WTC11 (cell line): ENCODE data around the gene RNF183. TPM values are rescaled to one million over a fixed set of nuclear protein-coding genes. Genes with fewer than 3 reads are reported as not detected.

ENCODE experiments used
- ATAC-seq: fragments of 200-7000 bp; cut with Tn5 transposase; 2 replicates; pipeline ENCODE4 v1.10.0; 2021; ENCODE audit warnings: mild to moderate bottlenecking, moderate library complexity
- CTCF ChIA-PET: fragments of 300-600 bp; sonication (Branson Sonifier 250); formaldehyde crosslinking; loops from one replicate; lab custom pipeline; 2021; ENCODE audit warnings: antibody characterized with exemption; lab: Charles Lee
- POLR2A ChIA-PET: fragments of 350-600 bp; sonication (Branson Sonifier 250); formaldehyde crosslinking; loops from one replicate; lab custom pipeline; 2021; ENCODE audit warnings: antibody characterized with exemption; lab: Charles Lee
- DNase-seq: peaks from one replicate; pipeline ENCODE4 v3.0.0; 2021; ENCODE audit warnings: low spot score
- H3K27ac Mint-ChIP-seq: 2 replicates; pipeline ENCODE4 v1.8.0; 2021; ENCODE audit warnings: mixed read lengths
- H3K27me3 Mint-ChIP-seq: 2 replicates; pipeline ENCODE4 v1.8.0; 2021; ENCODE audit warnings: low read depth, mild to moderate bottlenecking, moderate library complexity, mixed read lengths
- H3K36me3 Mint-ChIP-seq: 2 replicates; pipeline ENCODE4 v1.8.0; 2021; ENCODE audit warnings: mixed read lengths
- H3K4me1 Mint-ChIP-seq: 2 replicates; pipeline ENCODE4 v1.8.0; 2022; ENCODE audit warnings: mixed read lengths
- H3K4me3 Mint-ChIP-seq: 2 replicates; pipeline ENCODE4 v1.8.0; 2021; ENCODE audit warnings: mild to moderate bottlenecking, moderate library complexity, mixed read lengths
- H3K9me3 Mint-ChIP-seq: 2 replicates; pipeline ENCODE4 v1.8.0; 2021; ENCODE audit warnings: mixed read lengths
- CREM ChIP-seq: sonication (generic); formaldehyde crosslinking; IDR thresholded peaks from 2 replicates; pipeline ENCODE4 v1.8.1; 2022; ENCODE audit warnings: mild to moderate bottlenecking, missing genetic modification reagents, moderate library complexity
- TEAD1 ChIP-seq: sonication (generic); formaldehyde crosslinking; IDR thresholded peaks from 2 replicates; pipeline ENCODE4 v1.8.0; 2022; ENCODE audit warnings: mild to moderate bottlenecking, missing genetic modification reagents
- ZNF121 ChIP-seq: sonication (generic); formaldehyde crosslinking; IDR thresholded peaks from 2 replicates; pipeline ENCODE4 v1.8.0; 2023; ENCODE audit warnings: missing genetic modification reagents
- total RNA-seq: library from RNA; stranded (reverse); gene quantifications from 3 replicates; pipeline ENCODE4 v1.2.3, GENCODE V29; 2021
- TF ChIP-seq, protein P1 (sequence below): sonication (generic); formaldehyde crosslinking; IDR thresholded peaks from 2 replicates; pipeline ENCODE4 v1.8.0; 2023; ENCODE audit warnings: mild to moderate bottlenecking, missing genetic modification reagents
- TF ChIP-seq, protein P2 (sequence below): sonication (generic); formaldehyde crosslinking; IDR thresholded peaks from 2 replicates; pipeline ENCODE4 v1.8.1; 2022; ENCODE audit warnings: low read depth, mild to moderate bottlenecking, moderate library complexity, missing genetic modification reagents, borderline replicate concordance
- TF ChIP-seq, protein P3 (sequence below): sonication (generic); formaldehyde crosslinking; IDR thresholded peaks from 2 replicates; pipeline ENCODE4 v1.8.1; 2023; ENCODE audit warnings: mild to moderate bottlenecking, missing genetic modification reagents, moderate library complexity
- TF ChIP-seq, protein P4 (sequence below): fragments of 250-450 bp; sonication (Bioruptor Pico); IDR thresholded peaks from 2 replicates; pipeline ENCODE4 v1.9.0; 2021; ENCODE audit warnings: mild to moderate bottlenecking
- TF ChIP-seq, protein P5 (sequence below): fragments of 250-450 bp; sonication (Bioruptor Pico); IDR thresholded peaks from 2 replicates; pipeline ENCODE4 v1.9.0; 2021; ENCODE audit warnings: mild to moderate bottlenecking, borderline replicate concordance
- TF ChIP-seq, protein P6 (sequence below): sonication (generic); formaldehyde crosslinking; IDR thresholded peaks from 2 replicates; pipeline ENCODE4 v1.8.0; 2022; ENCODE audit warnings: missing genetic modification reagents

Gene RNF183
- total RNA-seq, 1 experiment from 2014 or later, result 0.17 TPM

DNA sequence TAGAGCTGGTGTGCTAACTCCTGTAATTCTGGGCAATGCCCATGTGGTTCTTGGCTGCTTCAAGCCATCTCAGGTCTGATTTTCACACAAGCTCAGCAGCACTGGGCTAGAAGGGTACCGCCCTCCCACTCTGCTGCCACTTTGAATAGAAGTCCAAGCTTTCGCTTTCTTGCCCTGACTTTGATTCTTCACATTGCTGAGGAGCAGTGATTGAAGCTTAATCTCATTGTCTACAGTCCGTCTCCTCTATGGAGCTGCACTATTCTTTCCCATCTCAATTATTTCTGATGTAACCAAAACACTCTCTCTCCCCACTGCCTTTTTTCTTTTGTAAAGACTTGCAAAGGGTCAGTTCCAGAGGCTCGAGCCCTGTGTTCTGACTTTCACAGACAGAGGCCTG, 12.9 kb upstream of the RNF183 start (continued):
- TF ChIP-seq, protein P1, sequence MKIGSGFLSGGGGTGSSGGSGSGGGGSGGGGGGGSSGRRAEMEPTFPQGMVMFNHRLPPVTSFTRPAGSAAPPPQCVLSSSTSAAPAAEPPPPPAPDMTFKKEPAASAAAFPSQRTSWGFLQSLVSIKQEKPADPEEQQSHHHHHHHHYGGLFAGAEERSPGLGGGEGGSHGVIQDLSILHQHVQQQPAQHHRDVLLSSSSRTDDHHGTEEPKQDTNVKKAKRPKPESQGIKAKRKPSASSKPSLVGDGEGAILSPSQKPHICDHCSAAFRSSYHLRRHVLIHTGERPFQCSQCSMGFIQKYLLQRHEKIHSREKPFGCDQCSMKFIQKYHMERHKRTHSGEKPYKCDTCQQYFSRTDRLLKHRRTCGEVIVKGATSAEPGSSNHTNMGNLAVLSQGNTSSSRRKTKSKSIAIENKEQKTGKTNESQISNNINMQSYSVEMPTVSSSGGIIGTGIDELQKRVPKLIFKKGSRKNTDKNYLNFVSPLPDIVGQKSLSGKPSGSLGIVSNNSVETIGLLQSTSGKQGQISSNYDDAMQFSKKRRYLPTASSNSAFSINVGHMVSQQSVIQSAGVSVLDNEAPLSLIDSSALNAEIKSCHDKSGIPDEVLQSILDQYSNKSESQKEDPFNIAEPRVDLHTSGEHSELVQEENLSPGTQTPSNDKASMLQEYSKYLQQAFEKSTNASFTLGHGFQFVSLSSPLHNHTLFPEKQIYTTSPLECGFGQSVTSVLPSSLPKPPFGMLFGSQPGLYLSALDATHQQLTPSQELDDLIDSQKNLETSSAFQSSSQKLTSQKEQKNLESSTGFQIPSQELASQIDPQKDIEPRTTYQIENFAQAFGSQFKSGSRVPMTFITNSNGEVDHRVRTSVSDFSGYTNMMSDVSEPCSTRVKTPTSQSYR (CRISPR knock-in tag), result no peak
- TF ChIP-seq, protein P2, sequence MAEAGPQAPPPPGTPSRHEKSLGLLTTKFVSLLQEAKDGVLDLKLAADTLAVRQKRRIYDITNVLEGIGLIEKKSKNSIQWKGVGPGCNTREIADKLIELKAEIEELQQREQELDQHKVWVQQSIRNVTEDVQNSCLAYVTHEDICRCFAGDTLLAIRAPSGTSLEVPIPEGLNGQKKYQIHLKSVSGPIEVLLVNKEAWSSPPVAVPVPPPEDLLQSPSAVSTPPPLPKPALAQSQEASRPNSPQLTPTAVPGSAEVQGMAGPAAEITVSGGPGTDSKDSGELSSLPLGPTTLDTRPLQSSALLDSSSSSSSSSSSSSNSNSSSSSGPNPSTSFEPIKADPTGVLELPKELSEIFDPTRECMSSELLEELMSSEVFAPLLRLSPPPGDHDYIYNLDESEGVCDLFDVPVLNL (CRISPR knock-in tag), result no peak
- TF ChIP-seq, protein P3, sequence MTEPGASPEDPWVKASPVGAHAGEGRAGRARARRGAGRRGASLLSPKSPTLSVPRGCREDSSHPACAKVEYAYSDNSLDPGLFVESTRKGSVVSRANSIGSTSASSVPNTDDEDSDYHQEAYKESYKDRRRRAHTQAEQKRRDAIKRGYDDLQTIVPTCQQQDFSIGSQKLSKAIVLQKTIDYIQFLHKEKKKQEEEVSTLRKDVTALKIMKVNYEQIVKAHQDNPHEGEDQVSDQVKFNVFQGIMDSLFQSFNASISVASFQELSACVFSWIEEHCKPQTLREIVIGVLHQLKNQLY, result no peak

DNA sequence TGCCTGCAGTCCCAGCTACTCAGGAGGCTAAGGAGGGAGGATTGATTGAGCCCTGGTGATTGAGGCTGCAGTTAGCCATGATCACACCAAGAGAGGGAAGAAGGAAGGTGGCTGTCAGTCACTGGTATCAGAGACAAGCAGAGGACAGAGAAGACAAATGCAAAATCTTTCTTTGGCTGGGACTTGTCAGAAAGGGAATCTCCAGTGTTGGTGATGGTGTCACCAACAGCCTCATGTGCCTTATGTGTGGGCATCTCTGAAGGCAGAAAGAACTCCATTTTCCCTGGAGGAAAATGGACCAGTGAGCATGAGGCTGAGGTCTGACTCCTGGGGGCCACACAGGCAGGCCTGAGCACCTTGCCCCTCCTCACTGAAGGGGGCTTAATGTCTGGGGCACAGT, 12.1 kb upstream of the RNF183 start:
- no peak overlapping the region for H3K4me3 Mint-ChIP-seq
- ATAC-seq (no peak), DNase-seq (no peak)
- ChIA-PET CTCF (interaction anchor here (0.6 to 1.7 kb wide), 3 partner anchors 40 to 343 kb away, joined by 3 to 4 read pairs (median 3); no protein-coding TSS in a partner anchor), POLR2A (no interaction called here)
- no peak for TF ChIP-seq TEAD1 (CRISPR knock-in tag)
- TF ChIP-seq, protein P4, sequence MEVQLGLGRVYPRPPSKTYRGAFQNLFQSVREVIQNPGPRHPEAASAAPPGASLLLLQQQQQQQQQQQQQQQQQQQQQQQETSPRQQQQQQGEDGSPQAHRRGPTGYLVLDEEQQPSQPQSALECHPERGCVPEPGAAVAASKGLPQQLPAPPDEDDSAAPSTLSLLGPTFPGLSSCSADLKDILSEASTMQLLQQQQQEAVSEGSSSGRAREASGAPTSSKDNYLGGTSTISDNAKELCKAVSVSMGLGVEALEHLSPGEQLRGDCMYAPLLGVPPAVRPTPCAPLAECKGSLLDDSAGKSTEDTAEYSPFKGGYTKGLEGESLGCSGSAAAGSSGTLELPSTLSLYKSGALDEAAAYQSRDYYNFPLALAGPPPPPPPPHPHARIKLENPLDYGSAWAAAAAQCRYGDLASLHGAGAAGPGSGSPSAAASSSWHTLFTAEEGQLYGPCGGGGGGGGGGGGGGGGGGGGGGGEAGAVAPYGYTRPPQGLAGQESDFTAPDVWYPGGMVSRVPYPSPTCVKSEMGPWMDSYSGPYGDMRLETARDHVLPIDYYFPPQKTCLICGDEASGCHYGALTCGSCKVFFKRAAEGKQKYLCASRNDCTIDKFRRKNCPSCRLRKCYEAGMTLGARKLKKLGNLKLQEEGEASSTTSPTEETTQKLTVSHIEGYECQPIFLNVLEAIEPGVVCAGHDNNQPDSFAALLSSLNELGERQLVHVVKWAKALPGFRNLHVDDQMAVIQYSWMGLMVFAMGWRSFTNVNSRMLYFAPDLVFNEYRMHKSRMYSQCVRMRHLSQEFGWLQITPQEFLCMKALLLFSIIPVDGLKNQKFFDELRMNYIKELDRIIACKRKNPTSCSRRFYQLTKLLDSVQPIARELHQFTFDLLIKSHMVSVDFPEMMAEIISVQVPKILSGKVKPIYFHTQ (CRISPR knock-in tag), result no peak
- TF ChIP-seq, protein P5, sequence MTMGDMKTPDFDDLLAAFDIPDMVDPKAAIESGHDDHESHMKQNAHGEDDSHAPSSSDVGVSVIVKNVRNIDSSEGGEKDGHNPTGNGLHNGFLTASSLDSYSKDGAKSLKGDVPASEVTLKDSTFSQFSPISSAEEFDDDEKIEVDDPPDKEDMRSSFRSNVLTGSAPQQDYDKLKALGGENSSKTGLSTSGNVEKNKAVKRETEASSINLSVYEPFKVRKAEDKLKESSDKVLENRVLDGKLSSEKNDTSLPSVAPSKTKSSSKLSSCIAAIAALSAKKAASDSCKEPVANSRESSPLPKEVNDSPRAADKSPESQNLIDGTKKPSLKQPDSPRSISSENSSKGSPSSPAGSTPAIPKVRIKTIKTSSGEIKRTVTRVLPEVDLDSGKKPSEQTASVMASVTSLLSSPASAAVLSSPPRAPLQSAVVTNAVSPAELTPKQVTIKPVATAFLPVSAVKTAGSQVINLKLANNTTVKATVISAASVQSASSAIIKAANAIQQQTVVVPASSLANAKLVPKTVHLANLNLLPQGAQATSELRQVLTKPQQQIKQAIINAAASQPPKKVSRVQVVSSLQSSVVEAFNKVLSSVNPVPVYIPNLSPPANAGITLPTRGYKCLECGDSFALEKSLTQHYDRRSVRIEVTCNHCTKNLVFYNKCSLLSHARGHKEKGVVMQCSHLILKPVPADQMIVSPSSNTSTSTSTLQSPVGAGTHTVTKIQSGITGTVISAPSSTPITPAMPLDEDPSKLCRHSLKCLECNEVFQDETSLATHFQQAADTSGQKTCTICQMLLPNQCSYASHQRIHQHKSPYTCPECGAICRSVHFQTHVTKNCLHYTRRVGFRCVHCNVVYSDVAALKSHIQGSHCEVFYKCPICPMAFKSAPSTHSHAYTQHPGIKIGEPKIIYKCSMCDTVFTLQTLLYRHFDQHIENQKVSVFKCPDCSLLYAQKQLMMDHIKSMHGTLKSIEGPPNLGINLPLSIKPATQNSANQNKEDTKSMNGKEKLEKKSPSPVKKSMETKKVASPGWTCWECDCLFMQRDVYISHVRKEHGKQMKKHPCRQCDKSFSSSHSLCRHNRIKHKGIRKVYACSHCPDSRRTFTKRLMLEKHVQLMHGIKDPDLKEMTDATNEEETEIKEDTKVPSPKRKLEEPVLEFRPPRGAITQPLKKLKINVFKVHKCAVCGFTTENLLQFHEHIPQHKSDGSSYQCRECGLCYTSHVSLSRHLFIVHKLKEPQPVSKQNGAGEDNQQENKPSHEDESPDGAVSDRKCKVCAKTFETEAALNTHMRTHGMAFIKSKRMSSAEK (CRISPR knock-in tag), result no peak
- no peak for TF ChIP-seq CREM (CRISPR knock-in tag)
- TF ChIP-seq, protein P6, sequence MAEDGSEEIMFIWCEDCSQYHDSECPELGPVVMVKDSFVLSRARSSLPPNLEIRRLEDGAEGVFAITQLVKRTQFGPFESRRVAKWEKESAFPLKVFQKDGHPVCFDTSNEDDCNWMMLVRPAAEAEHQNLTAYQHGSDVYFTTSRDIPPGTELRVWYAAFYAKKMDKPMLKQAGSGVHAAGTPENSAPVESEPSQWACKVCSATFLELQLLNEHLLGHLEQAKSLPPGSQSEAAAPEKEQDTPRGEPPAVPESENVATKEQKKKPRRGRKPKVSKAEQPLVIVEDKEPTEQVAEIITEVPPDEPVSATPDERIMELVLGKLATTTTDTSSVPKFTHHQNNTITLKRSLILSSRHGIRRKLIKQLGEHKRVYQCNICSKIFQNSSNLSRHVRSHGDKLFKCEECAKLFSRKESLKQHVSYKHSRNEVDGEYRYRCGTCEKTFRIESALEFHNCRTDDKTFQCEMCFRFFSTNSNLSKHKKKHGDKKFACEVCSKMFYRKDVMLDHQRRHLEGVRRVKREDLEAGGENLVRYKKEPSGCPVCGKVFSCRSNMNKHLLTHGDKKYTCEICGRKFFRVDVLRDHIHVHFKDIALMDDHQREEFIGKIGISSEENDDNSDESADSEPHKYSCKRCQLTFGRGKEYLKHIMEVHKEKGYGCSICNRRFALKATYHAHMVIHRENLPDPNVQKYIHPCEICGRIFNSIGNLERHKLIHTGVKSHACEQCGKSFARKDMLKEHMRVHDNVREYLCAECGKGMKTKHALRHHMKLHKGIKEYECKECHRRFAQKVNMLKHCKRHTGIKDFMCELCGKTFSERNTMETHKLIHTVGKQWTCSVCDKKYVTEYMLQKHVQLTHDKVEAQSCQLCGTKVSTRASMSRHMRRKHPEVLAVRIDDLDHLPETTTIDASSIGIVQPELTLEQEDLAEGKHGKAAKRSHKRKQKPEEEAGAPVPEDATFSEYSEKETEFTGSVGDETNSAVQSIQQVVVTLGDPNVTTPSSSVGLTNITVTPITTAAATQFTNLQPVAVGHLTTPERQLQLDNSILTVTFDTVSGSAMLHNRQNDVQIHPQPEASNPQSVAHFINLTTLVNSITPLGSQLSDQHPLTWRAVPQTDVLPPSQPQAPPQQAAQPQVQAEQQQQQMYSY (CRISPR knock-in tag), result no peak
- no peak for TF ChIP-seq ZNF121 (CRISPR knock-in tag)
- no peaks in the 10 kb centered on the region for H3K9me3 Mint-ChIP-seq
- H3K4me1 Mint-ChIP-seq, result no peaks in the 10 kb centered on the region
- no peaks in the 10 kb centered on the region for H3K36me3 Mint-ChIP-seq
- H3K27me3 Mint-ChIP-seq, result peaks cover 7% of the 10 kb centered on the region
- no peak overlapping the region for H3K27ac Mint-ChIP-seq
